Nephron progenitor cell (in vitro differentiated cells): ENCODE data around the gene CATSPERB.

ENCODE experiments used
- DNase-seq: peaks from one replicate; pipeline ENCODE4 v3.0.0; 2021
- H3K27ac Mint-ChIP-seq: 2 replicates; pipeline ENCODE4 v1.8.0; 2021; ENCODE audit warnings: mild to moderate bottlenecking, moderate library complexity, mixed read lengths
- H3K27me3 Mint-ChIP-seq: 2 replicates; pipeline ENCODE4 v1.8.0; 2021; ENCODE audit warnings: mild to moderate bottlenecking, low read depth, mixed read lengths; ENCODE audit not compliant: poor library complexity
- H3K36me3 Mint-ChIP-seq: 2 replicates; pipeline ENCODE4 v1.8.0; 2021; ENCODE audit warnings: low read depth, mixed read lengths
- H3K4me1 Mint-ChIP-seq: 2 replicates; pipeline ENCODE4 v1.8.0; 2021; ENCODE audit warnings: mixed read lengths
- H3K4me3 Mint-ChIP-seq: 2 replicates; pipeline ENCODE4 v1.8.0; 2021; ENCODE audit warnings: mild to moderate bottlenecking, moderate library complexity, mixed read lengths
- H3K9me3 Mint-ChIP-seq: 2 replicates; pipeline ENCODE4 v1.8.0; 2021; ENCODE audit warnings: mild to moderate bottlenecking, moderate library complexity, mixed read lengths
- CTCF ChIP-seq: fragments of 200-600 bp; sonication (generic); IDR thresholded peaks from 2 replicates; pipeline ENCODE4 v1.5.0; 2021; ENCODE audit warnings: antibody characterized with exemption

CATSPERB gene

GRCh38 chr14:91731986-91732385, at the start of gene CATSPERB:
Gene CATSPERB, minus strand, starts transcription at chr14:91732086. Its CDS starts 2,607 bp downstream, at chr14:91729479.
- TF ChIP-seq CTCF, result no peak
- no peak for DNase-seq
- peaks cover 3% of the 10 kb centered on the region for H3K9me3 Mint-ChIP-seq
- peaks cover 2% of the 10 kb centered on the region for H3K27me3 Mint-ChIP-seq
- no peak within 1 kb of the TSS for H3K4me3 Mint-ChIP-seq
- no peaks in the 10 kb centered on the region for H3K36me3 Mint-ChIP-seq
- H3K4me1 Mint-ChIP-seq, result peaks cover 15% of the 10 kb centered on the region
- peak within 1 kb of the TSS; percentile 17 for H3K27ac Mint-ChIP-seq

- H3K27me3 Mint-ChIP-seq, result no peaks in the 10 kb centered on the region
- H3K4me3 Mint-ChIP-seq, result no peak overlapping the region
- no peak for DNase-seq
- no peak for TF ChIP-seq CTCF
- no peak overlapping the region for H3K27ac Mint-ChIP-seq
- no peaks in the 10 kb centered on the region for H3K4me1 Mint-ChIP-seq
- no peaks in the 10 kb centered on the region for H3K36me3 Mint-ChIP-seq
- no peaks in the 10 kb centered on the region for H3K9me3 Mint-ChIP-seq
Measured at GRCh38 chr14:91780452-91780851, 48.6 kb upstream of the CATSPERB start.

GRCh38 chr14:91778217-91778616, 46.3 kb upstream of the CATSPERB start:
- no peaks in the 10 kb centered on the region for H3K4me1 Mint-ChIP-seq
- no peak overlapping the region for H3K4me3 Mint-ChIP-seq
- H3K27me3 Mint-ChIP-seq, result no peaks in the 10 kb centered on the region
- no peaks in the 10 kb centered on the region for H3K36me3 Mint-ChIP-seq
- H3K9me3 Mint-ChIP-seq, result no peaks in the 10 kb centered on the region
- DNase-seq, result no peak
- no peak for TF ChIP-seq CTCF
- H3K27ac Mint-ChIP-seq, result no peak overlapping the region

GRCh38 chr14:91774140-91775096, 42.5 kb upstream of the CATSPERB start:
- H3K4me3 Mint-ChIP-seq, result no peak overlapping the region
- H3K36me3 Mint-ChIP-seq, result no peaks in the 10 kb centered on the region
- no peaks in the 10 kb centered on the region for H3K9me3 Mint-ChIP-seq
- no peak for TF ChIP-seq CTCF
- no peaks in the 10 kb centered on the region for H3K4me1 Mint-ChIP-seq
- no peak overlapping the region for H3K27ac Mint-ChIP-seq
- DNase-seq, result no peak
- H3K27me3 Mint-ChIP-seq, result no peaks in the 10 kb centered on the region

- H3K36me3 Mint-ChIP-seq, result no peaks in the 10 kb centered on the region
- DNase-seq, result no peak
- no peak overlapping the region for H3K4me3 Mint-ChIP-seq
- TF ChIP-seq CTCF, result no peak
- H3K9me3 Mint-ChIP-seq, result no peaks in the 10 kb centered on the region
- no peak overlapping the region for H3K27ac Mint-ChIP-seq
- H3K4me1 Mint-ChIP-seq, result peaks cover 4% of the 10 kb centered on the region
- no peaks in the 10 kb centered on the region for H3K27me3 Mint-ChIP-seq
Measured at GRCh38 chr14:91770185-91770584, 38.3 kb upstream of the CATSPERB start.
